ENCODE results near the gene CFD. TPM values are rescaled to one million over a fixed set of nuclear protein-coding genes. Genes with fewer than 3 reads are reported as not detected.
"Not testable (repeated sequence)": the region's sequence is repeated elsewhere in the genome, so short reads cannot be mapped to it uniquely, and the experiment has no call there.

Gene CFD
- polyA plus RNA-seq, 1 donor: 2.1 TPM

- DNase-seq: no peak
Measured at GRCh38 chr19:871446-872265, 12.2 kb downstream of the CFD start.

DNA sequence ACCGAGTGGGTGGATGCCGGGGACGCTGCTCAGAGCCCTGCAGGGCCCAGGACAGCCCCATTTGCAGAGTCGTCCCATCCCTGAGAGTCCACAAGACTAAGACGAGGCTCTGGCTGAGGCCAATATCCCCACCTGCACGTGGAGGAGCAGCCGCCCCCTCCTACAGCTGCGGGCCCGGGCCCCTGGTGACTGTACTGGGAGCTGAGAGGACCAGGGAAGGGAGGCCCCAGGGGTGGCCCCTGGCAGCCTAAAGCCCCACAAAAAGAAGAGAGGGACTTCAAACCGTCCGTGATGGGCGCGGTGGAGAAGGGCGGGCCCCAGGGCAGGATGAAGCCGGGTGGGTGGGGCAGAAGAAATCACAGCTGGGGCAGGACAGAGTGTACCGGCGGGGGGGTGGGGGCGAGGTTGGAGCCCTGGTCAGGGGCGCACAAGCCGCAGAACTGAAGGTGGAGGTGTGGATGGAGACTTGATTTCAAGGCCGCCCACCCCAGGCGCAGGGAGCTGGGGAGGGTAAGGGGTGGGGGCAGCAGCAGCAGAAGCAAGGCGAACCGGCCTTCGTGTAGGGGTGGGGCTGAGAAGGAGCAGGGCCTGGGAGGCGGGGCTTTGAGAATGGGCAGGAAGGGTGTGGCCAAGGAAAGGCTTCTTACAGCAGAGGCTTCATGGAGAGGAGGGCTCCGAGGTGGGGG, 12.9 kb downstream of the CFD start:
- no peak for DNase-seq

- DNase-seq: no peak
Measured at GRCh38 chr19:873084-873483, 13.6 kb downstream of the CFD start.

- DNase-seq: no peak
Measured at GRCh38 chr19:873561-874041, 14.1 kb downstream of the CFD start.

- no peak for DNase-seq
Measured at GRCh38 chr19:875265-875879, 15.9 kb downstream of the CFD start.

DNA sequence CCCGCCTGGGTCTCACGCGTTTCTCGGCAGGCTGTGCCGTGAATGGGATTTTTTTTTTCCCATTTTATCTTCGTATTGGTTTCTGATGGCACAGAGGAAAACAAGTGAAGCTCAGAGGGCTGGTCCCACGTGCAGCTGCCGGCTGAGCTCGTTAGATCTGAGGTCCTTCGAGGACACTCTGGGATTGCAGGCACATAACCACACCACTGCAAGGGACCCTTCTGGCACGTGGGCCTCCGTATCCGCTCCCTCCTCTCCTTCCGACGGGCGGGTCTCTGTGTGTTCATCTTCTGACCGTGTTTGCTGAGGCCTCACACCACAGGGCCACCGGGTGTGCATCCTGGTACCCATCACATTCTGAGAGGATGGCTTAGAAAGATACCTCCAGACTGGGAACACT, 16.6 kb downstream of the CFD start:
- DNase-seq: no peak

- no peak for DNase-seq
Measured at GRCh38 chr19:876780-877314, 17.4 kb downstream of the CFD start.

GRCh38 chr19:877992-878660, 18.7 kb downstream of the CFD start:
- not testable (repeated sequence) for DNase-seq

DNA sequence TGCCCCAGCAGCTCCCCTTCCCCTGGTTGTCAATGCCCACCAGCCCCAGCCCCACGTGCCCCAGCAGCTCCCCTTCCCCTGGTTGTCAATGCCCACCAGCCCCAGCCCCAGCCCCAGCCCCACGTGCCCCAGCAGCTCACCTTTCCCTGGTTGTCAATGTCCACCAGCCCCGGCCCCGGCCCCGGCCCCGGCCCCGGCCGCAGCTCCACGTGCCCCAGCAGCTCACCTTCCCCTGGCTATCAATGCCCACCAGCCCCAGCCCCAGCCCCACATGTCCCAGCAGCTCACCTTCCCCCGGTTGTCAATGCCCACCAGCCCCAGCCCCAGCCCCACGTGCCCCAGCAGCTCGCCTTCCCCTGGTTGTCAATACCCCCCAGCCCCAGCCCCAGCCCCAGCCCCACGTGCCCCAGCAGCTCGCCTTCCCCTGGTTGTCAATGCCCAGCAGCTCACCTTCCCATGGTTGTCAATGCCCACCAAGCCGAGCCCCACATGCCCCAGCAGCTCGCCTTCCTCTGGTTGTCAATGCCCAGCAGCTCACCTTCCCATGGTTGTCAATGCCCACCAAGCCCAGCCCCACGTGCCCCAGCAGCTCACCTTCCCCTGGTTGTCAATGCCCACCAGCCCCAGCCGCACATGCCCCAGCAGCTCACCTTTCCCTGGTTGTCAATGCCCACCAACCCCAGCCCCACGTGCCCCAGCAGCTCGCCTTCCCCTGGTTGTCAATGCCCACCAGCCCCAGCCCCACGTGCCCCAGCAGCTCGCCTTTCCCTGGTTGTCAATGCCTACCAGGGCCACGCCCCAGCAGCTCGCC, 19.5 kb downstream of the CFD start:
- DNase-seq: not testable (repeated sequence)

DNA sequence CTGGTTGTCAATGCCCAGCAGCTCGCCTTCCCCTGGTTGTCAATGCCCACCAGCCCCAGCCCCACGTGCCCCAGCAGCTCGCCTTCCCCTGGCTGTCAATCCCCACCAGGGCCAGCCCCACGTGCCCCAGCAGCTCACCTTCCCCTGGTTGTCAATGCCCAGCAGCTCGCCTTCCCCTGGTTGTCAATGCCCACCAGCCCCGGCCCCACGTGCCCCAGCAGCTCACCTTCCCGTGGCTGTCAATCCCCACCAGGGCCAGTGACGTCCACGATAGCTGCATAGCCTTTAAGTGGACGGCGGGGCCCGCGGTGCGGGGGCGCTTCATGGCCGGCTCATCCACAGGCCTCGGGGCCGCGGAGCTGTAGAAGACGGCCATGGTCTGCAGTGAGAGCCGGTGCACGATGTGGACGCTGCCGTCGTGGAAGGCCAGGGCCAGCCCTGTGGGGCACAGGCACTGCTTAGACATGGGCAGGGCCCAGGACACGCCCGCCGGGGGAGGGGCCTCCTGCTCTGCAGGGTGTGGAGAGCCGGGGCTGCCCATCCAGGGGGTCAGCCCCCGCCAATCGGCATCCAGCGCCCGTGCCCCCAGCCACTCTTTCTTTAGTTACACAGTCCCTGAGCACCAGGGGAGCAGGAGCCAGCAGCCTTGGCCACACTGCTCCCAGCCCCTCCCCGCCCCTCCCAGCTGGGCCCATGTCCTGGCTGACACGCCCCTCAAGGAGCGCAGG, 20.4 kb downstream of the CFD start:
- no peak for DNase-seq

GRCh38 chr19:881385-882071, 22.1 kb downstream of the CFD start:
- no peak for DNase-seq

GRCh38 chr19:882871-883497, 23.5 kb downstream of the CFD start:
- no peak for DNase-seq

- no peak for DNase-seq
Measured at GRCh38 chr19:883661-884211, 24.3 kb downstream of the CFD start.

DNA sequence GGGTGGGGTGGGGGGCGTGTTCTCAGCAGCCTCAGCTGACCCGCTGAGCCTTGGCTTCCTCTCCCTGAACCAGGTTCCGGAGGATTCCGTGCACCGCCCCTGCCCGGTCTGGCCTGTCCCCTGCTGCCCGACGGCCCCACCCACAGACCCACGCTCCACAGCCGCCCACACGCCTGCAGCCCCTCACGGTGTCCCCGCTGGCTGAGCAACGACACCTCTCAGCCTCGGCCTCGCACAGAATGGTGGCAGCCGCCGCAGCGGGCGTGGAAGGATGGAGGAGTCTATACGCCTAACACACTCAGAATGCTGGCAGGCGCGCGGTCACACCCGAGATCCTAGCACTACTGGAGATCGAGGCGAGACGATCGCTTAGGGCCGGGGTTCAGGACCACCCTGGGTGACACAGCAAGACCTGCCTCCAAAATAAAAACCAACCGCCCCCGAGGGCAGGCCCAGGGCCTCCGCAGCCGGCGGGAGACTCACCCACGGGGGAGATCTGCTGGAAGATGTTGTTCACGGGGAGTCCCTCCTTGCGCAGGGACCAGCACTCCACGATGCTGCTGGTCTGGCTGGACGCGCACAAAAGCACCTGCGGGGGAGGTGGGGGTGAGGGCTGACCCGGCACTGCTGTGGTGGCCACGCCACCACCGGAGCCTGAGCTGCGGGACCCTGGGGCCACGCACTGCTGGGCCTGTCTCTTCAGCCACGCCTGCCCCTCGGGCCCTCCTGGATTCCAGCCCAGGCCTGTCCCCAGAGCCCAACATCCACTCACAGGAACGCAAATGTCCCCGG, 25.2 kb downstream of the CFD start:
- no peak for DNase-seq

GRCh38 chr19:885536-886224, 26.2 kb downstream of the CFD start:
- no peak for DNase-seq

DNA sequence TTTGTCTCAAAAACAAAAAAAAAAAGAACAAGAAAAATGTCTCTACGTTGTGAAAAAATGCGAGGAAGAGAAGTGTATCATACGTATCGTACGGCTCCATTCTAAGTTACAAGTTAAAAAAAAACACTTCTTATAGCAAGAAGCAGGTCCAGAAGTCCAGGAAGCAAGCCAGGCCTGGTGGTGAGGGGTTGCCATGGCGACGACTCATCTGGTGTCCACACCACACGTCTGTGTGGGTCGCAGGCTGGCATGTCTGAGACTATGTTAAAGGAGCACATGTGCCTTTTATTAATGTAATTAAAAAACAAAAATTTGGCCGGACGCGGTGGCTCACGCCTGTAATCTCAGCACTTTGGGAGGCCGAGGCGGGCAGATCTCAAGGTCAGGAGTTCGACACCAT, 27.6 kb downstream of the CFD start:
- no peak for DNase-seq

- no peak for DNase-seq
Measured at GRCh38 chr19:887599-887998, 28.1 kb downstream of the CFD start.
